GM19035 (cell line): ENCODE data around the gene ELF1.
"Not testable (repeated sequence)": the region's sequence is repeated elsewhere in the genome, so short reads cannot be mapped to it uniquely, and the experiment has no call there.

Source experiments
- ATAC-seq: cut with Tn5 transposase; IDR thresholded peaks from one replicate; pipeline ENCODE4 v1.9.1; 2021; ENCODE audit not compliant: unreplicated experiment

Gene ELF1

DNA sequence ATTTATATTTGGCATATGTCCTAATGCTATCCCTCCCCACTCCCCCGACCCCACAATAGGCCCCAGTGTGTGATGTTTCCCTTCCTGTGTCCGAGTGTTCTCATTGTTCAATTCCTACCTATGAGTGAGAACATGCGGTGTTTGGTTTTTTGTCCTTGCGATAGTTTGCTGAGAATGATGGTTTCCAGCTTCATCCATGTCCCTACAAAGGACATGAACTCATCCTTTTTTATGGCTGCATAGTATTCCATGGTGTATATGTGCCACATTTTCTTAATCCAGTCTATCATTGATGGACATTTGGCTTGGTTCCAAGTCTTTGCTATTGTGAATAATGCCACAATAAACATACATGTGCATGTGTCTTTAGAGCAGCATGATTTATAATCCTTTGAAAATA, 23.3 kb upstream of the ELF1 start:
- not testable (repeated sequence) for ATAC-seq

GRCh38 chr13:41040584-41041334, 21.6 kb upstream of the ELF1 start:
- no peak for ATAC-seq

DNA sequence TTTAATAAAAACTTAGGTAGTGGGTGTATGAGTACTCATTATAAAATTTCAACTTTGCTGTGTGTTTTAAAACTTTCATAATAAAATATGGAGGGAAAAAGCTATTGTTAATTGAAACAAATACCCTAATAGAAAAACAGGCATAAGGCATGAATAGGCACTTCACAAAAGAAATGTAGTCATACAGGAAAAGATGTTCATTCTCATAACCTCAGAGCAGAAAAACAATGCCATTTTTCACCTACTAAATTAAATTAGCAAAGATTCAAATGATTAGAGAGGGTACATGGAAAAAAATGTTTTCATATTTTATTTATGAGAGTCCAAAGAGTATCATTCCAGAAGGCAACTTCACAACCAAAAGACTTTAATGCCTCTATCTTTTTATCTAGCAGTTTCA, 20.6 kb upstream of the ELF1 start:
- no peak for ATAC-seq

GRCh38 chr13:41036557-41036956, 17.4 kb upstream of the ELF1 start:
- not testable (repeated sequence) for ATAC-seq

GRCh38 chr13:41034881-41035280, 15.8 kb upstream of the ELF1 start:
- ATAC-seq: no peak

DNA sequence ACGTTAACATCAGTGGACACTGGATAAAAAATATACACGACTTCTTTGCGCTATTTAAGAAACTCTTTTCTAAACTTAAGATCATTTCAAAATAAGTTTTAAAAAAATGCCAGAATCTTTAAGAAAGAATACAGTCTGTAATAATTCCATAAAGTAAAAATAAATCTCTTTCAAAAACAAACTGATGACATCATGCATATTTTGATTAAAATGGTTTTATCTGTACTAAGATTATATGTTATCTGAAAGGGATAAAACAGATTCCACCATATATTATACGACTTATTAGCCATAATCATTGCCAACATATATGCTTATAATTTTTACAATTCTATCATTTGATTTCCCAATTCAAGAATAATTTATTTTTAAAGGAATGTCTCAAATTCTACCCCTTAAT, 15.3 kb upstream of the ELF1 start:
- no peak for ATAC-seq

DNA sequence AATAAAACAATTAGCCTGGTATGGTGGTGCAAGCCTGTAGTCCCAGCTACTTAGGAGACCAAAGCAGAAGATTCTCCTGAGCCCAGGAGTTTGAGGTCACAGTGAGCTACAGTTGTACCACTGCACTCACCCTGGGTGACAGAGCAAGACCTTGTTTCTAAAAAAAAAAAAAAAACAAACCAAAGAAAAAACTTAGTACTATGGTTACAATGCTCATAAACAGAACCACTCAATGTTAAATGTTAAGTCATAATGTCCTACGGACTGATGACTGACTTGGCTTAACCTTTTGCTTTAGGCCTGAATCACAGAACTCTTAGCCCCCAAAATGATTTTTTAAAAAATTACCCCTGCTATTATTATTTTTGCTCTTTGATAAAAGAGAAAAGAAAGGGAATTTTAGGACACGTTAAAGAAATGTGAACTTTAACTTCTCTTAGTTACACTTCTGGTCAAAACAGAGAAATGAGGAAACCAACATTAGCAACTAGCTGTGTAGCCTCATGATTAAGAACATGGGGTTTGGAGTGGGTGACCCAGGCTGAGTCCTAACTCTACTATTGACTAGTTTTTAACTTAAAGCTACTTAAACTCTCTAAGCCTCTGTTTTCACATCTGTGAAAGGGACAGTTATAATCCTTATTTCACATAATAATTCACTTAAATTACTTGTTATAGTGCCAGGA, 13.7 kb upstream of the ELF1 start:
- ATAC-seq: no peak

- ATAC-seq: no peak
These were observed 10.5 kb upstream of the ELF1 start for GRCh38 chr13:41029629-41030028.

DNA sequence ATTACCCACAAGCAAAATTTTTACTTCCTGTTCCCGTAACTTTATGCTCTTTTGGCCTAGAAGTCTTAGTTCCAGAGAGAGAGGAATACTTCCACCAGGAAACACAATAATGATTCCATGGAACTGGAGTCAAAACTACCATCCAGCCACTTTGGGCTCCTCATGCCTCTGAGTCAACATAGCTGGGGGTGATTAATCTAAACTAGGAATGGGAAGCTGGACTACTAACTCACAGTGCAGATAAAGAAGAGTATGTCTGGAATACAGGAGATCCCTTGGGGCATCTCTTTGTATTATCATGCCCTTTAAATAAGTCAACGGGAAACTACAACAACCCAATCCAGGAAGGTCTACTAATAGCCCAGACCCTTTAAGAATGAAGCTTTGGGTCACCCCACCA, 8.9 kb upstream of the ELF1 start:
- no peak for ATAC-seq

GRCh38 chr13:41026788-41027187, 7.7 kb upstream of the ELF1 start:
- ATAC-seq: no peak

DNA sequence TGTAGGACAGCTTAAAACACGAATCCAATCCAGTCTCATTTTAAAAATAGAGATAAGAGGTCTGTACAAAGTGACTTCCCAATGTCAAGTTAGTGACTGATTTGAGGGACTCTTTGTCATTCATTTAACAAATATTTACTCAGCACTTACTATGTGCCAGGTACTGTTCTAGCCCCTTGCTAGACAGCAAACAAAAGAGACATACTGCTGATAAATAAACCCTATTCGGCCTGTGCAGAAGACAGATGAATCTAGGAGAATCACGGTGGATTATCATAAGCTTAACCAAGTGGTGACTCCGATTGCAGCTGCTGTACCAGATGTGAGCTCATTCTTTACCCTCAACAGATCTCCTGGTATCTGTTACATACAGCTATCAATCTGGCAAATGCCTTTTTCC, 6.4 kb upstream of the ELF1 start:
- ATAC-seq: no peak

- no peak for ATAC-seq
These were observed 647 bp upstream of the ELF1 start for GRCh38 chr13:41019578-41020347.

DNA sequence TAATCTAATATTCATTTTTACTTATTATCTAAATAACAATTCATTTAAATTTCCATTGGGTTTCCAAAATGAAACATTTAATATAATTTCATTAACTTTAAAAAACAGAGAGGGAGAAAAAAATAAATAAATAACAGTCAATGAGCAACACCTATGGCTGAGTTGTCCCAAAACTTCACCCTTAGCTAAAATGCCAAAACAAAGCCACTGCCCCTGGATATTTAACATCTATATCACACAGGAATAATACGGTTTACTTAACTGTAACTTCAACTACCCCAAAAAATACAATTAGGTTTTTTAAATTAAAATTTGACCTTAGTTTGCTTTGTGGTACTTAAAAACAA, 541 bp downstream of the ELF1 start:
- no peak for ATAC-seq

GRCh38 chr13:41017817-41018601, 1.1 kb downstream of the ELF1 start:
- ATAC-seq: no peak

DNA sequence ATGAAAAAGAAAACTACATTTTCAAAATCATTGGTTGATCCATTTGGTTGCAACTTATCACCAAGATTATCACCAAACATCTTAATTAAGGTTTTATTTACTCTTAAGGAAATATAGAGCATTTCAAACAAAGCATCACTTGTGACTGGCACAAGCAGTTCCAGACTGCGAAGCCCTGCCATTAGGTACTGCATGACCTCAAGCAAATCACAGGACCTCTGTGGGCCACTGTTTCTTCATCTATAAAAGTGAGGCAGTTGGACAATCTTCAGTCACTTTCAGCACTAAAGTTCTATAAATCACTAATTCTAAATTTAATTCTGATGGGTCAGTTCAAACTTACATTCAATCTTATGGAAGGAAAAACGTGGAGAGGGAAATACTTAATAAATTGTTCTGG, 2.0 kb downstream of the ELF1 start:
- ATAC-seq: no peak

DNA sequence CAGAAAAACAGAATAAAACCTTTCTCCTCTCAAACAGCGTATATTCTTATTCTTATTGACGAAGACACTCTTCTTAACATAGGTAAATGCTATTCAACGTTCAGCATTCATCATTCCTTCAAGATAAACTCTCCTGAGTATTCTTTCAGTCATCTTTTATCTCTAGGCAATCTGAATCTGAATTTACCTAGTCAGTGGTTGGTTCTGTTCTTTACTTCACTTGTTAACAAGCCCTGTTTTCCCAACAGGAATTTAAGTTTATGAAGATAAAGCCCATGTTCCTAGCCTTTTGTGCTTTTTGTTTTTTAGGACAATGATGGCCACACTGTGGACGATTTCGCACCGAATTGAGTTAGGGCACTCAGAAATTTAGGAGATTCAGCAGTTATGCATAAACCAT, 3.2 kb downstream of the ELF1 start:
- no peak for ATAC-seq

DNA sequence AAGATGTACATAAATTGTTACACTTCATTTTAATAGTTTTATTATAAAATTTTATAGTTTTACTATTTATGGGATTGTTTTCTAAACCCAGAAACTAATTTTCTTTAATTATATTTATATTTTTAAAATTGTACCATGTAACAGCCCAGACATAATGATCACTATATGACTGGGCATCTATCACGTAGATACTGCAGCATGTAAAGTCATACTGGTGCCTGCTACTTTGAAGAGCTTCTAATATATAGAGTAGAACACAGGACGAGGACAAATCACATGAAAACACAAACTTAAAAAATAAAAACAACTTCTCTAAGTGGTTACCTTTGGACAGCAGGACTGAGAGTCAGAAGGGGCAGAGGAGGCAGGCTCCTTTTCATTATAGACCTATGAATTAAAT, 5.3 kb downstream of the ELF1 start:
- no peak for ATAC-seq

DNA sequence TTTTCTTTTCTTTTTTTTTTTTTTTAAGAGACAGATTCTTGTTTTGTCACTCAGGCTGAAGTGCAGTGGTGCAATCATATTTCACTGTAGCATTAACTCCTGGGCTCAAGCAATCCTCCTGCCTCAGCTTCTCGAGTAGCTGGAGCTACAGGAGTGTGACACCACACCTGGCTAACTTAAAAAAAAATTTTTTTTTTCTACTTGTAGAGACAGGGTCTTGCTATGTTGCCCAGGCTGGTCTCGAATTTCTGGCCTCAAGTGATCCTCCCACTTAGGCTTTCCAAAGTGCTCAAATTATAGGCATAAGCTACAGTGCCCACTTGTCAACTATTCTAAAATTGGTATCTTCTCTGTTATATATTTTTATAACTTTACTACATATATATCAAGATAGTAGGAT, 6.6 kb downstream of the ELF1 start:
- ATAC-seq: no peak

GRCh38 chr13:41011382-41011956, 7.6 kb downstream of the ELF1 start:
- ATAC-seq: no peak

GRCh38 chr13:41008349-41008980, 10.7 kb downstream of the ELF1 start:
- no peak for ATAC-seq

DNA sequence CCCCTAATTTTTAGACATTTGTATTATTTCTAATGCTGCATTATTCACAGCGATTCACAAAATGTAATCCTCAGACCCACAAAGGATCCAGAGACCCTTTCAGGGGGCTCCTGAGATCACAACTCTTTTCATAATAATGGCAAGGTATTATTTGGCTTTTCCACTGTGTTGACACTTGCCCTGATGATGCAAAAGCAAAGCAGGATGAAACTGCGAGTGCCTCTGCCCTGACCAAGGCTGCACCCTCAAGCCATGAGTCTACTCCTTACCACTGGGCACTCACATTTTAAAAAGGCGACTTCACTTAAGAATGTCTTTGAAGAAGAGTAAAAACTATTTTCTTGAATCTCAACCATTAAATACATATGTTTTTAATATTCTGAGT, 11.4 kb downstream of the ELF1 start:
- ATAC-seq: no peak
